Dedifferentiated amniotic fluid mesenchymal stem cell (primary cell): ENCODE measurements around the gene ARHGEF3.
A peak's percentile ranks its signal among the peaks of the same experiment; 100 is the strongest.
"Not testable (repeated sequence)": the region's sequence is repeated elsewhere in the genome, so short reads cannot be mapped to it uniquely, and the experiment has no call there.

Experiments
- DNase-seq: peaks from one replicate; pipeline ENCODE4 v3.0.0-alpha.2; 2016; ENCODE audit errors: extremely low spot score

Gene ARHGEF3

DNA sequence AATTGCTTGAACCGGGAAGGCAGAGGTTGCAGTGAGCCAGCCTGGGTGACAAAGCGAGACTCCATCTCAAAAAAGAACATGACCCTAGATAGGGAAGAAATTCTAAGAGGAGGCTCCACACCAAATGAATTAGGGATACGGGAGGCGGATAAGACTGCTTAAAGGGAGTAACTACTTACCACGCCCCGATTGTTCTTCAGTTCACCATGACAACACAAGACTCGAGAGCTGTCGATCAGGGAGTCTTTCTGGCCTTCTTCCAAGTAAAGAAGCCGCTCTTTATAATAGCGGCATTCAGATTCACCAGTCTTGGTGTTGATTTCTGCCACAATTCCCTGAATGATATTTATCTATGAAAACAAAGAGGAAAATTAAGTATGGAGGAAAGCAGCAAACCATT lies 64.7 kb downstream of the ARHGEF3 start:
- DNase-seq, result no peak

DNA sequence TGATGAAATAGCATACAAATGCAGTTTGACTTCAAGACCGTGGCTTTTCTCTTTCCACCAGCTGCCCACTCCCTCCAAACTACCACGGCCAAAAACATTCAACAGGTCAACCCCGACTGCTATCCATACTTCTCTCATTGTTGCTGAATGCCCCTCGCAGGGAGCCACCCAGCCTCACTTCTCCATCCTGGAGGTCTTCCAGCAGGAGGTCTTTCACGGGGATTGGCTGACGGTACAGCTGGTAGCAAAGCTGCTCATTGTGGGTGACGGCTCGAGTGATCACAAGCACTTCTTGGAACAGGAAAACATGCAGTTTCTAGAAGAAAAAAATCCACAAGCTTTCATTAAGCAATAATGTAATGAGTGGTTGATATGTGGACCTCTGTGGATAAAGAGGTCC lies 69.6 kb downstream of the ARHGEF3 start:
- DNase-seq, result no peak

- DNase-seq, result no peak
These were observed 76.6 kb downstream of the ARHGEF3 start for GRCh38 chr3:56725175-56725574.

DNA sequence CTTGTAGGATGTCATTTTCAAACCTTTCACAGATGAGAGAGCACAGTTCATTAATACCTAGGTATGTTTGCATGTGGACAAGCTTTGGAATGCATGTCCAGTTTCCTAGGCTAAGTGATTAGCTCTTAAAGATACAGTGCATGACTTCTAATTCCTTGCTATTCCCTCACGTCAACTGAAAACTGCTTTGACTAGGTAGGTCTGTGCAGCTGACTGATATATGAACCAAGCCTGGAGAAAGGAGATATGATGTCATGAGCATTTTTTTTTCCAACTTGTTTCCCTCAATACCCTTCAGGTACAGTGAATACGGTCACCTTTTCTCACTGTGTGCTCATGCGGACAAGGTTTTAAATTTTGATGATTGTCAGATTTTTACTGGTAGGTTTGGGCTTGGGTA lies 77.1 kb downstream of the ARHGEF3 start:
- no peak for DNase-seq

DNA sequence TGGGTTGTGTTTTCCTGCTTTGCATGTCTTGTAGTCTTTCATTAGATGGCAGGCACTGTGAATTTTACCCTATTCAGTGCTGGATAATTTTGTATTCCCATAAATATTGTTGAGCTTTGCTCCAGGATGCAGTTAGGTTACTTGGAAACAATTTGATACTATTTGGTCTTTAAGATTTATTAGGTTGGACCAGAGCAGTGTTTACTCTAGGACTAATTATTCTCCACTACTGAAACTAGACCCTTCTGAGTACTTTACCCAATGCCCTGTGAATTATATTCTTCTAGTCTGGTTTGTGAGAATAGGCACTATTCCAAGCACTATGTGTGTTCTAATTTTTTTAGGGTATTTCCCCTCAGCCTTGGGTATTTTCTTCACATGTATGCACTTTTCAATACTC lies 80.9 kb downstream of the ARHGEF3 start:
- no peak for DNase-seq

- DNase-seq, result not testable (repeated sequence)
These were observed 82.9 kb downstream of the ARHGEF3 start for GRCh38 chr3:56718809-56719208.

GRCh38 chr3:56711344-56711743 lies 90.4 kb downstream of the ARHGEF3 start:
- DNase-seq, result no peak

DNA sequence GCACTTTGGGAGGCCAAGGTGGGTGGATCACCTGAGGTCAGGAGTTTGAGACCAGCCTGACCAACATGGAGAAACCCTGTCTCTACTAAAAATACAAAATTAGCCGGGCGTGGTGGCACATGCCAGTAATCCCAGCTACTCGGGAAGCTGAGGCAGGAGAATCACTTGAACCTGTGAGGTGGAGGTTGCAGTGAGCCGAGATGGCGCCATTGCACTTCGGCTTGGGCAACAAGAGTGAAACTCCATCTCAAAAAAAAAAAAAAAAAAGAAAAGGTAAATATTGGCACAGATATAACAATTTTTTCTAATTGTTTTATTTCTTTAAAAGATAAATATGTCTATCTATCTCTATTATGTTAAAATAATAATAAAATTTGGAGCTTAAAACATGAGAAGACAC lies 94.3 kb downstream of the ARHGEF3 start:
- not testable (repeated sequence) for DNase-seq

DNA sequence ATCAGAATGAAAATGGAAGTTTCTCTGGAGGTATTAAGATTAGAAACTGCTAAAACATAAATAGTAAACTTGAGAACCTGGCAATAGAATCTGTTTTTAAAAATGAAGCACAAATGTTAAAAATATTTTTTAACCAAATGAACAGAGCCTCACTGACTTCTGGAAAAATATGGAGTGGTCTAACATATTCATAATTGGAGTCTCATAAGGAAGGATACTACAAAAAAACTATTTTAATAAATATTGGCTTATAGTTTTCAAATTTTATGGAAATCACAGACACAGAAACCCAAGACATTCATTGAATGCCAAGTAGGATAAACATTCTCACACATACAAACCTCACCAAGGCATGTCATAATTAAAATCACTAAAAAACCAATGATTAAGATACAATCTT lies 95.1 kb downstream of the ARHGEF3 start:
- no peak for DNase-seq

GRCh38 chr3:56704706-56705105 lies 97.0 kb downstream of the ARHGEF3 start:
- no peak for DNase-seq

- peak; percentile 81 for DNase-seq
These were observed 99.0 kb downstream of the ARHGEF3 start for GRCh38 chr3:56702490-56703315.

DNA sequence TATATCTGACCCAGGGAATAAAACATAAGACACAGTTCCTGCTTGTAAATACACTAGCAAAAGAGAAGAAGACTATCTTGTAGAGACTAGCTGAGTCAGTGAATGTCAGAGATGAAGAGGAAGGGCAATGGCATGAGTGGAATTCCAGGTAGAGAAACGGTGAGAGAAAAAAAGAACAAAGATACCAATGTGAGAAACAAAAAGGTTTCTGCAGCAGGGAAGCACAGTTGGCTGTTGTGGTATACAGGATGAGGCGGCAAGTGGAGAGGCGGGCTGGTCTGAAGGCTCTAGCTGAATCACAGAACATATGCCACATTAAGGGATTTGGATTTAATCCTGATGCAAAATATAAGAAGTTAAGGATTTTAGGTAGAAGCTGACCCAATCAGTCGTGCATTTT lies 101.6 kb downstream of the ARHGEF3 start:
- no peak for DNase-seq

- no peak for DNase-seq
These were observed 106.7 kb downstream of the ARHGEF3 start for GRCh38 chr3:56694867-56695683.

DNA sequence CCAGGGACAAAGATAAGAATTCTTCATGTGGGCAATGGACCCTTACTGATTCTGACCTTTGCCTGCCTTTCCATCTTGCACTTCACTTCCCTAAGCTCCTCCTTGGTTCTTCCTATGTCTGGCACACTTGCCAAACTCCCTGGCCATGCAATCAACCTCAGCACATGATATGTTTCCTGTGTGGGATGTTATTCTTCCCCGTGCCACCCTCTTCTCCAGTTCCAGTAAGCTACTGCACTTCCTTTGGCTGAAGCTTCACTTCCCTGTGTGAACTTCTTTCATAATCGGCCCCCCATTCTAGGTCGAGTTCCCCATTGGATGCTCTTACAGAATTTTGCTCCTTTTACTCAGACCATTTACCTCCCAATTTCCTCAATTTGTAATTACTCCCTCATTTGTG lies 108.0 kb downstream of the ARHGEF3 start:
- DNase-seq, result no peak

DNA sequence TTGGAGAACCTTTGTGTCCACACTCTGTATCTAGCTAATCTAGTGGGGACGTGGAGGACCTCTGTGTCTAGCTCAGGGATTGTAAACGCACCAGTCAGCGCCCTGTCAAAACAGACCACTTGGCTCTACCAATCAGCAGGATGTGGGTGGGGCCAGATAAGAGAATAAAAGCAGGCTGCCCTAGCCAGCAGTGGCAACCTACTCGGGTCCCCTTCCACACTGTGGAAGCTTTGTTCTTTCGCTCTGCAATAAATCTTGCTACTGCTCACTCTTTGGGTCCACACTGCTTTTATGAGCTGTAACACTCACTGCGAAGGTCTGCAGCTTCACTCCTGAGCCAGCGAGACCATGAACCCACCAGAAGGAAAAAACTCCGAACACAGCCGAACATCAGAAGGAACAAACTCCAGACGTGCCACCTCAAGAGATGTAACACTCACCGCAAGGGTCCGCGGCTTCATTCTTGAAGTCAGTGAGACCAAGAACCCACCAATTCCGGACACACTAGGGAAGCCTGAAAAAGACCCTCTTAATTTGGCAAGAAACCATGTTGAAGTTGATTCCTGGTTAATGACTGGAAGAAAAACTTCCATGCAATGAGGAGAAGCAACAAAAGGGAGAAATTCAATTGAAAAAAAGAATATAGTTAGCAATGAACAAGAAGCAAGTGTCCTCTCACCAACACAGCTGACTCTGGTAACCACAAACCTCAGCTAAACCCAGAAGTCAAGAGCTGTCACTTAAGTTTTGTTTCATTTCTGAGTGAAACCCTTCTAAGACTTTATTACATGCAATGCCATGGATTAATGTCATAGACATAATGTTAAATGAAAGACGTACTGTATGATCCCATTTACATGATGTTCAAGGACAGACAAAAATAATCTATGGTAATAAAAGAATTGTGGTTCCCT lies 109.0 kb downstream of the ARHGEF3 start:
- DNase-seq, result not testable (repeated sequence)

GRCh38 chr3:56692001-56692365 lies 109.8 kb downstream of the ARHGEF3 start:
- not testable (repeated sequence) for DNase-seq

DNA sequence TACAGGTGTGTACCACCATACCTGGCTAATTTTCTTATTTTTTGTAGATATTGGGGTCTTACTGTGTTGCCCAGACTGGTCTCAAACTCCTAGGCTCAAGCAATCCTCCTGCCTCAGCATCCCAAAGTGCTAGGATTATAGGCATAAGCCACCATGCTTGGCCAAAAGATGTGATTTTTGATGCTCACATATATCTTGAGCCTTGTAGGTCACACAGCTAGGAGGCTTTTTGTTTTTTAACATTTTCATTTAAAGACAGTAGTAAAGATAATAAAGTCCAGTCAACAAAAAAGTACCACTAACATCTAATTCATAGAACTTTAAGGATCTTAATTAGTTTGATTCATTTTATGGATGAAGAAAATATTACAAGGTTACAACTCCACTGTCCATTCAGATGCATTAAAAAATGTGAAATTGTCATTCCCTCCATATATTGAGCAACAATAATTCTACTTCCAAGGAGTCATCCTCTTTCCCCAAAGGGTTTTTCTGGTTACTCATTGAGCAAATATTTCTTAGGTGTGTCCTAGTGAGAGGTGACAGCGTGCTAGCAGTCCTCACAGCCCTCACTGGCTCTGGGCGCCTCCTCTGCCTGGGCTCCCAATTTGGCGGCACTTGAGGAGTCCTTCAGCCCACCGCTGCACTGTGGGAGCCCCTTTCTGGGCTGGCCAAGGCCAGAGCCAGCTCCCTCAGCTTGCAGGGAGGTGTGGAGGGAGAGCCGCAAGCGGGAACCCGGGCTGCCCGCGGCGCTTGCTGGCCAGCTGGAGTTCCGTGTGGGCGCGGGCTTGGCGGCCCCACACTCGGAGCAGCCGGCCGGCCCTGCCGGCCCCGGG lies 110.4 kb downstream of the ARHGEF3 start:
- DNase-seq, result no peak

- DNase-seq, result no peak
These were observed 112.4 kb downstream of the ARHGEF3 start for GRCh38 chr3:56689303-56689702.

- no peak for DNase-seq
These were observed 113.6 kb downstream of the ARHGEF3 start for GRCh38 chr3:56688191-56688590.

DNA sequence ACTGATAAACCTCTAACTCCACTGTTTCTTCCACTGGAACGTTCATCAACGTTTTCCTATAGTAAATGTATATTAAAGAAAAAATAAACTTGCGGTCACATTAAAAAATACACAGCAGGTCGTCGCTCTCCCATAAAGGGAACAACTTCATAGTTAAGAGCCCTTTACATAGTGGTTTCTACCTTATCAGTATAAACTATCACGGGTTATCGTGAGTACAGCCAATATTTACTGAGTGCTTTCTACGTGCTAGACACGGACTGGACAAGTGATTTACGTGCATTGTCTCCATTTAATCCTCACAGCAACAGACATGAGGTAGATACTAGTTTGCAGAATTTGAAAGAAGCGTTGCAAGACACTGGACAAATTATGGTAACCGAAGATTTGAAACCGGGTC lies 117.7 kb downstream of the ARHGEF3 start:
- DNase-seq, result no peak
